Trophoblast cell (in vitro differentiated cells and primary cell): ENCODE measurements around the gene ZNF469.
A peak's percentile ranks its signal among the peaks of the same experiment; 100 is the strongest.

Experiments used
- DNase-seq, 2 donors: peaks; one replicate each; pipeline ENCODE4 v3.0.0-alpha.2; 2016
- H2AFZ ChIP-seq: 2 replicates; pipeline ENCODE4 v1.6.1; 2013; ENCODE audit warnings: low read length, moderate library complexity, mild to moderate bottlenecking; ENCODE audit not compliant: insufficient read depth, poor library complexity
- H2AK5ac ChIP-seq: 2 replicates; pipeline ENCODE4 v1.6.1; 2013; ENCODE audit warnings: mild to moderate bottlenecking, low read length
- H2BK120ac ChIP-seq: 2 replicates; pipeline ENCODE4 v1.6.1; 2013; ENCODE audit warnings: low read length, mild to moderate bottlenecking, moderate library complexity; ENCODE audit not compliant: insufficient read depth, poor library complexity
- H2BK12ac ChIP-seq: 2 replicates; pipeline ENCODE4 v1.6.1; 2013; ENCODE audit warnings: mild to moderate bottlenecking, low read length, moderate library complexity
- H2BK5ac ChIP-seq: 2 replicates; pipeline ENCODE4 v1.6.1; 2013; ENCODE audit warnings: low read length, low read depth, moderate library complexity, mild to moderate bottlenecking; ENCODE audit not compliant: poor library complexity
- H3K14ac ChIP-seq: 2 replicates; pipeline ENCODE4 v1.6.1; 2013; ENCODE audit warnings: mild to moderate bottlenecking, low read length
- H3K18ac ChIP-seq: 2 replicates; pipeline ENCODE4 v1.6.1; 2013; ENCODE audit warnings: mild to moderate bottlenecking, low read length
- H3K23ac ChIP-seq: 2 replicates; pipeline ENCODE4 v1.6.1; 2013; ENCODE audit warnings: low read length
- H3K27ac ChIP-seq: 2 replicates; pipeline ENCODE4 v1.5.1; 2013; ENCODE audit warnings: low read depth, mild to moderate bottlenecking, inconsistent platforms, low read length, moderate library complexity
- H3K27me3 ChIP-seq: 2 replicates; pipeline ENCODE4 v1.6.1; 2013; ENCODE audit warnings: inconsistent platforms, mild to moderate bottlenecking, low read length, moderate library complexity; ENCODE audit not compliant: insufficient read depth
- H3K36me3 ChIP-seq, 2 experiments: 1 replicate in 1 of 2; 2 replicates in 1 of 2; pipeline ENCODE4 v1.6.1; 2013; ENCODE audit warnings: low read length in 2 of 2, mild to moderate bottlenecking in 2 of 2, moderate library complexity in 1 of 2; ENCODE audit not compliant: insufficient read depth in 2 of 2, control insufficient read depth in 1 of 2
- H3K4ac ChIP-seq: 2 replicates; pipeline ENCODE4 v1.6.1; 2013; ENCODE audit warnings: low read depth, mild to moderate bottlenecking, low read length, moderate library complexity
- H3K4me1 ChIP-seq, 2 experiments: 1 replicate in 1 of 2; 2 replicates in 1 of 2; pipeline ENCODE4 v1.6.1; 2013; ENCODE audit warnings: low read length in 2 of 2, mild to moderate bottlenecking in 2 of 2, moderate library complexity in 1 of 2; ENCODE audit not compliant: insufficient read depth in 2 of 2, control insufficient read depth in 1 of 2
- H3K4me2 ChIP-seq: 2 replicates; pipeline ENCODE4 v1.6.1; 2013; ENCODE audit warnings: inconsistent platforms, mild to moderate bottlenecking, low read length, moderate library complexity
- H3K4me3 ChIP-seq: 2 replicates; pipeline ENCODE4 v1.5.1; 2013; ENCODE audit warnings: mild to moderate bottlenecking, low read depth, low read length, inconsistent platforms
- H3K79me1 ChIP-seq: one replicate; pipeline ENCODE4 v1.6.1; 2013; ENCODE audit warnings: low read length
- H3K79me2 ChIP-seq: 2 replicates; pipeline ENCODE4 v1.6.1; 2013; ENCODE audit warnings: low read length, mild to moderate bottlenecking; ENCODE audit not compliant: control insufficient read depth, insufficient read depth, poor library complexity
- H3K9ac ChIP-seq: 2 replicates; pipeline ENCODE4 v1.6.1; 2013; ENCODE audit warnings: mild to moderate bottlenecking, low read length
- H3K9me3 ChIP-seq: 2 replicates; pipeline ENCODE4 v1.6.1; 2013; ENCODE audit warnings: low read depth, mild to moderate bottlenecking, control low read depth, inconsistent platforms, low read length; ENCODE audit not compliant: insufficient read depth
- H4K12ac ChIP-seq: 2 replicates; pipeline ENCODE4 v1.6.1; 2013; ENCODE audit warnings: low read depth, mild to moderate bottlenecking, low read length, moderate library complexity
- H4K8ac ChIP-seq: 2 replicates; pipeline ENCODE4 v1.6.1; 2013; ENCODE audit warnings: low read depth, mild to moderate bottlenecking, low read length, moderate library complexity
- H4K91ac ChIP-seq: one replicate; pipeline ENCODE4 v1.6.1; 2013; ENCODE audit warnings: low read depth, mild to moderate bottlenecking, low read length, moderate library complexity
- WGBS: extraction: QIAGEN DNeasy Blood & Tissue Kit; methylation state at CpG from one replicate; pipeline ENCODE4 v1.1.7; 2013; ENCODE audit warnings: missing lambda C conversion rate; ENCODE audit not compliant: insufficient read length, insufficient coverage; ENCODE audit errors: extremely low coverage; 5-methylcytosine and 5-hydroxymethylcytosine counted together

Gene ZNF469

DNA sequence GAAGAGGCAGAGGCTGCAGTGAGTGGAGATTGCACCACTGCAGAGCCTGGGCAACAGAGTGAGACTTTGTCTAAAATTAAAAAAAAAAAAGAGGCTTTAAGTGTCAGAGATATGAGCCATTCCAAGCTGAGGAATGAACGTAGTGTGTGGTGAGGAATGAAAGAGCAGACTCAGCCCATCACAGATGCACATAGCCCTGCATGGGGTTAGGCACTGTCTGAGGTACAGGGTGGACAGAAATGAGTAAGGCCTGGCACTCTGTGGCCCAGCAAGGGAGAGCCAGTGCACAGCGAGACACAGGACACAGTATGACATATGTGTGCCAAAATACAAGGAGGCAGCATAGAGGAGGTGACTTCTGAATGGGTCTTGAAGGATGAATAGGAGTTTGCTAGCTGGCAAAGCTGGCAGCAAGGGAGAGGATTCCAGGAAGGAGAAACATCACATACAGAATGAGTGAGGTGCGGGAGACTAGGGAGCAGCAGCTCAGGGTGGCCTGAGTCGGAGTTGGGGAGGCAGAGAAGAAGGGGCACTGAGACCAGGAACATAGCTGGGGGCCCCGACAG lies 8.7 kb upstream of the ZNF469 start:
- no peak overlapping the region for H2AFZ ChIP-seq
- no peaks in the 10 kb centered on the region for H3K79me1 ChIP-seq
- H3K18ac ChIP-seq: no peak overlapping the region
- H3K36me3 ChIP-seq: no peaks in the 10 kb centered on the region
- no peak overlapping the region for H2BK12ac ChIP-seq
- DNase-seq: no peak
- H3K4me1 ChIP-seq: no peaks in the 10 kb centered on the region
- WGBS: no CpG with 5 or more reads among the region's 5 CpGs
- H2BK5ac ChIP-seq: no peak overlapping the region
- no peak overlapping the region for H4K12ac ChIP-seq
- no peak overlapping the region for H3K4me3 ChIP-seq
- H3K9me3 ChIP-seq: peaks cover 2% of the 10 kb centered on the region
- H3K27me3 ChIP-seq: no peaks in the 10 kb centered on the region
- H2AK5ac ChIP-seq: no peak overlapping the region
- H4K91ac ChIP-seq: no peak overlapping the region
- H2BK120ac ChIP-seq: no peak overlapping the region
- no peak overlapping the region for H3K9ac ChIP-seq
- no peak overlapping the region for H4K8ac ChIP-seq
- no peak overlapping the region for H3K23ac ChIP-seq
- no peak overlapping the region for H3K4ac ChIP-seq
- H3K27ac ChIP-seq: no peak overlapping the region
- no peaks in the 10 kb centered on the region for H3K79me2 ChIP-seq
- no peak overlapping the region for H3K14ac ChIP-seq
- no peak overlapping the region for H3K4me2 ChIP-seq

- DNase-seq: no peak
- Histone ChIP-seq H4K91ac (no peak overlapping the region), H4K8ac (no peak overlapping the region), H3K79me2 (no peaks in the 10 kb centered on the region), H3K4me2 (no peak overlapping the region), H3K4me3 (no peak overlapping the region), H4K12ac (no peak overlapping the region), H2AFZ (no peak overlapping the region), H3K27ac (no peak overlapping the region), H3K4ac (no peak overlapping the region), H3K36me3 (no peaks in the 10 kb centered on the region), H2BK5ac (no peak overlapping the region), H3K9me3 (peaks cover 2% of the 10 kb centered on the region), H3K9ac (no peak overlapping the region), H2AK5ac (no peak overlapping the region), H3K4me1 (no peaks in the 10 kb centered on the region), H2BK120ac (no peak overlapping the region), H3K14ac (no peak overlapping the region), H3K27me3 (no peaks in the 10 kb centered on the region), H2BK12ac (no peak overlapping the region), H3K23ac (no peak overlapping the region), H3K79me1 (no peaks in the 10 kb centered on the region), H3K18ac (no peak overlapping the region)
- WGBS: no CpG with 5 or more reads among the region's 22 CpGs
Observed at GRCh38 chr16:88374736-88375135, 8.0 kb upstream of the ZNF469 start.

- Histone ChIP-seq H3K9me3 (peaks cover 6% of the 10 kb centered on the region), H3K4me1 (no peaks in the 10 kb centered on the region), H2BK120ac (no peak overlapping the region), H2BK12ac (no peak overlapping the region), H3K4me2 (no peak overlapping the region), H2AFZ (no peak overlapping the region), H3K23ac (no peak overlapping the region), H3K27ac (no peak overlapping the region), H4K91ac (no peak overlapping the region), H3K27me3 (no peaks in the 10 kb centered on the region), H3K79me1 (no peaks in the 10 kb centered on the region), H3K4ac (no peak overlapping the region), H4K8ac (no peak overlapping the region), H3K9ac (no peak overlapping the region), H2AK5ac (no peak overlapping the region), H3K36me3 (no peaks in the 10 kb centered on the region), H2BK5ac (no peak overlapping the region), H3K14ac (no peak overlapping the region), H3K4me3 (no peak overlapping the region), H3K79me2 (no peaks in the 10 kb centered on the region), H4K12ac (no peak overlapping the region), H3K18ac (no peak overlapping the region)
- no peak for DNase-seq
- WGBS: no CpG with 5 or more reads among the region's 24 CpGs
Observed at GRCh38 chr16:88375236-88375975, 7.4 kb upstream of the ZNF469 start.

GRCh38 chr16:88375996-88376834 lies 6.5 kb upstream of the ZNF469 start:
- H3K4me1 ChIP-seq: no peaks in the 10 kb centered on the region
- H4K8ac ChIP-seq: no peak overlapping the region
- no peak overlapping the region for H3K4me3 ChIP-seq
- H3K4ac ChIP-seq: no peak overlapping the region
- no peak overlapping the region for H2AK5ac ChIP-seq
- no peak overlapping the region for H2BK12ac ChIP-seq
- H3K9me3 ChIP-seq: peaks cover 13% of the 10 kb centered on the region
- H2AFZ ChIP-seq: no peak overlapping the region
- DNase-seq: peak; percentile 55 to 60
- H2BK120ac ChIP-seq: no peak overlapping the region
- no peak overlapping the region for H3K4me2 ChIP-seq
- no peak overlapping the region for H2BK5ac ChIP-seq
- H3K14ac ChIP-seq: no peak overlapping the region
- no peak overlapping the region for H3K9ac ChIP-seq
- no peaks in the 10 kb centered on the region for H3K27me3 ChIP-seq
- no peaks in the 10 kb centered on the region for H3K36me3 ChIP-seq
- no peak overlapping the region for H4K91ac ChIP-seq
- H3K18ac ChIP-seq: no peak overlapping the region
- no peaks in the 10 kb centered on the region for H3K79me2 ChIP-seq
- no CpG with 5 or more reads among the region's 50 CpGs for WGBS
- H3K23ac ChIP-seq: no peak overlapping the region
- H3K27ac ChIP-seq: no peak overlapping the region
- no peaks in the 10 kb centered on the region for H3K79me1 ChIP-seq
- no peak overlapping the region for H4K12ac ChIP-seq
